GM13977 (cell line): Measurements from ENCODE around the gene SLC6A5.
A peak's percentile ranks its signal among the peaks of the same experiment; 100 is the strongest.
"Not testable (repeated sequence)": the region's sequence is repeated elsewhere in the genome, so short reads cannot be mapped to it uniquely, and the experiment has no call there.

Experiments
- DNase-seq: peaks from one replicate; pipeline ENCODE4 v3.0.0; 2012; ENCODE audit warnings: low spot score
- in situ Hi-C: fragments of 300-500 bp; cut with MboI; formaldehyde crosslinking; loops from one replicate; pipeline ENCODE4 v1.12.0; 2022; ENCODE audit warnings: low sequenced_read_pairs, low pct_unique_long_range_greater_than_20kb, mixed read lengths, inconsistent platforms; ENCODE audit not compliant: unreplicated experiment
- TF ChIP-seq, protein P1 (sequence below): IDR thresholded peaks from 2 replicates; pipeline ENCODE4 v1.5.1; 2012; ENCODE audit warnings: mild to moderate bottlenecking, control low read depth; ENCODE audit not compliant: insufficient read depth; ENCODE audit errors: extremely low read depth, missing control alignments

SLC6A5 gene

DNA sequence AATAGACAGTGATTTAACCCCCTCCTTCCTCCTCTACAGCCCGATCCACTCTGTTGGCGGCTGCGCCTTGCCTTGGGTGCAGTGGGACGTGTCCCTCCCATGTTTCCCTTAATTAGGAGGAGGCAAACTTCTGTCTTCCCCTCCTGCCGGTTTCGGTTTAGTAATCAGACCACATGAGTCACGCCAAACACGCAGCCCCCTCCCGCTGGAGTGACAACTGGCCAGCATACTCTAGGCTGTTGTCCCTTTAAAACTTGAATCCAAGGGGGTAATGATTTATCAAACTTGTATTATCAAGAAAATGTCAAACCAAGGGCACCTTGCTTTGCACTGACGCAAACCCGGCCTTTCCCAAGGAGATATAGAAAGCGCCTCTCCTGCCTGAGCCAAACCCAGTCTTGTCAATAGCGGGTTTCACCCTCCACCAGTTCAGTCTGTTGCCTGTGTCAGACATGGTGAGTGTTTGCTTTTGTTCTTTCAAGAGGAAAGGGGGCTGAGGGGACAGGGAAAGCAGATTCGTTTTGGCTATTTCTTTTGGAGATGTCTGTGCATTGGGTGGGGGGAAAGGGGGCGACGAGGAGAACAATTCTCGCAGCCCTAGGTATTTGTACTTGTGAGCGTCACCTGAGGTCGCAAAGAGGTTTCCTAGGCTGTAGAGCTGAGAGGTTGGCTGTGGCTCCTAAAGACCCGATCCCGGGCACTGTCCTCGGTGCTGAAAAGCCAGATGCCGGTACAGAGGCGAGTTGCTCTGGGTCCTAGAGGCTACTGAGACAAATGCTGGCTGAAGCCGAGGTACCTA, at the start of gene SLC6A5:
Gene SLC6A5 (plus strand): TSS at position 388 of the 799 bp plus-strand sequence. CDS start 65 bp downstream, at position 453.
- TF ChIP-seq, protein P1, sequence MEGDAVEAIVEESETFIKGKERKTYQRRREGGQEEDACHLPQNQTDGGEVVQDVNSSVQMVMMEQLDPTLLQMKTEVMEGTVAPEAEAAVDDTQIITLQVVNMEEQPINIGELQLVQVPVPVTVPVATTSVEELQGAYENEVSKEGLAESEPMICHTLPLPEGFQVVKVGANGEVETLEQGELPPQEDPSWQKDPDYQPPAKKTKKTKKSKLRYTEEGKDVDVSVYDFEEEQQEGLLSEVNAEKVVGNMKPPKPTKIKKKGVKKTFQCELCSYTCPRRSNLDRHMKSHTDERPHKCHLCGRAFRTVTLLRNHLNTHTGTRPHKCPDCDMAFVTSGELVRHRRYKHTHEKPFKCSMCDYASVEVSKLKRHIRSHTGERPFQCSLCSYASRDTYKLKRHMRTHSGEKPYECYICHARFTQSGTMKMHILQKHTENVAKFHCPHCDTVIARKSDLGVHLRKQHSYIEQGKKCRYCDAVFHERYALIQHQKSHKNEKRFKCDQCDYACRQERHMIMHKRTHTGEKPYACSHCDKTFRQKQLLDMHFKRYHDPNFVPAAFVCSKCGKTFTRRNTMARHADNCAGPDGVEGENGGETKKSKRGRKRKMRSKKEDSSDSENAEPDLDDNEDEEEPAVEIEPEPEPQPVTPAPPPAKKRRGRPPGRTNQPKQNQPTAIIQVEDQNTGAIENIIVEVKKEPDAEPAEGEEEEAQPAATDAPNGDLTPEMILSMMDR: no peak
- in situ Hi-C loops: loop anchor here (25.0 kb wide), 2 partner anchors 212 to 437 kb away; partner anchors contain the start of genes DBX1 and PRMT3
- peak; percentile 69 for DNase-seq

DNA sequence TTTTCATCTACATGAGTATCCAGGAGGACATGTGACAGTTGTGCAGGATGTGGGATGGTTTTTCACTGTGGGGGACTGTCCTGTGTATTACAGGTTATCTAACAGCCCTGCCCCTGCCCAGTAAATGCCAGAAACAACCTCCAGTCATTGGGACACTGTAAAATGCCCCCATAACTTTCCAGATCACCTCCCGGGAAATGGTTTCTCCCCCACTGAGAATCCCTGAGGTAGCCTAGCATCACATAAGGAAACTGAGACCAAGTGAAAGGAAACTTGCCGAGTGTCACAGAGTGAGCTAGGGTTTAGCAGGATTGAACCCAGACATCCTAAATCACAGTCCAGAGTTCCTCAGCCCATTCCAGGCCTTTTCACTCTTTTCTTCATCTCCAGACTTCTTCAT, 48.3 kb upstream of the SLC6A5 start:
- TF ChIP-seq, protein P1: no peak

DNA sequence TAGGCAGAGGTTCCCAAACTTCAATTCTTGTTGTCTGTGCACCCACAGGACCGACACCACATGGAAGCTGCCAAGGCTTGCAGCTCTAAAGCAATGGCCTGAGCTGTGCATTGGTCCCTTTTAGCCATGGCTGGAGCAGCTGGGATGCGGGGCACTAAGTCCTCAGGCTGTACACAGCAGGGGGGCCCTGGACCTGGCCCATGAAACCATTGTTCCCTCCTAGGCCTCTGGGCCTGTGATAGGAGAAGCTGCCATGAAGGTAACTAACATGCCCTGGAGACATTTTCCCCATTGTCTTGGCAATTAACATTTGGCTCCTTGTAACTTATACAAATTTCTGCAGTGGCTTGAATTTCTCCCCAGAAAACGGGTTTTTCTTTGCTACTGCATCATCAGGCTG, 43.6 kb upstream of the SLC6A5 start:
- DNase-seq: no peak
- in situ Hi-C loops: no loop called here
- TF ChIP-seq, protein P1: no peak

More for the DNA sequence above, 48.3 kb upstream of the SLC6A5 start:
- DNase-seq: no peak
- in situ Hi-C loops: no loop called here

DNA sequence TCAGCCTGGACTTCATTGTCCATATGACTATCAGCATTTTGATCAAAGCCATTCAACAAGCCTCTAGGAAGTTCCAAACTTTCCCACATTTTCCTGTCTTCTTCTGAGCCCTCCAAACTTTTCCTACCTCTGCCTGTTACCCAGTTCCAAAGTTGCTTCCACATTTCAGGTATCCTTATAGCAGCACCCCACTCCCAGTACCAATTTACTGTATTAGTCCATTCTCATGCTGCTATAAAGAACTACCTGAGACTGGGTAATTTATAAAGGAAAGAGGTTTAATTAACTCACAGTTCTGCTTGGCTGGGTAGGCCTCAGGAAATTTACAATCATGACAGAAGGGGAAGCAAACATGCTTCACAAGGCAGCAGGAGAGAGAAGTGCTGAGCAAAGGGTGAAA, 43.0 kb upstream of the SLC6A5 start:
- in situ Hi-C loops, DNase-seq: not testable (repeated sequence)

DNA sequence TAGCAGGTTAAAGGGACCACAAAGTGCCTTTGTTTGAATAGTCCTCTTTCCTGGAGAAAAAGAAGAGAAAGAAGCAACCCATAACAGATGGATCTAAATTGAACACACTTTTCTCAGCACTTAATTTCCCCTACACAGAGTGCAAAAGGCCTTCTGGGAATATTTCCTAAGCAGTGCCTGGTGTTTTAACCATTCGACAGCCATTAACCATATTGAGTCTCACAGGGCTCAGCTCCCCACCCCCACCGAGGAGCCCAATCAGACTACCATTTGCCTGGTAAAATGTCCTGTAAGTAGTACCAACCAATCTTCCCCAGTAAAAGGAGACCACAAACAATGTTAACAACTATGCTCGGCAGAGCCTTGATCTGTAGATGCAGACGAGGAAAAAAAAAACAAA, 40.7 kb upstream of the SLC6A5 start:
- TF ChIP-seq, protein P1: no peak
- in situ Hi-C loops: no loop called here

DNA sequence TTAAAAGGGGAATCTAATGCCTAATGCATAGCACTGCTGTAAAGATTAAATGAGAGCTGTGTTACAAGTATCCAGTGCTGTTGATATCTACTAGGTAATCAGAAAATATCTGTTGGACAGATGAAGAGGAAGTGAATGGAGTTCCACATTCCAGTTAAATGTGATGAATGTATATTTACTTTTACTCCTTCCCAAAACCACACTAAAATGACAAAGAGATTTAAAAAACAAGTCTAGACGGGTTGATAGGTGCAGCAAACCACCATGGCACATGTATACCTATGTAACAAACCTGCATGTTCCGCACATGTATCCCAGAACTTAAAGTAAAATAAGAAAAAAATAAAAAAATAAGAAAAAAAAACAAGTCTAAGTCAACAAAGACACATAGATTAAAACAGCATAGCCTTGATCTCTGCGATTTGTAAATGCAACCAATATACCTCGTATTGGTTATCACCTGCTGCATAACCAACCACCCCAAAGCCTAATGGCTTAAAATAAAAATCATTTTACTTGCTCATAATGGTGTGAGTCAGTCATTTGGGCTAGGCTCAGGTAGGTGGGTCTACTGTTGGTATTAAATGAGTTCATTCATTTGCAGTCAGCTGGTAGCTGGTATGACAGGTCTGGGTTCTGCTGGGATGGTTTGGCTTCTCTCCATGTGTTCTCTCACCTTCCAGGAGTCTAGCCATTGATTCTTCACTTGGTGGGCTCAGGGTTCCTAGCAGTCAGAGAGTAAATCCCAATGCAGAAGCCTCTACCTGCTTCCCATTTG, 39.7 kb upstream of the SLC6A5 start:
- DNase-seq: no peak
- in situ Hi-C loops: no loop called here
- TF ChIP-seq, protein P1: no peak

More for the DNA sequence above, 40.7 kb upstream of the SLC6A5 start:
- no peak for DNase-seq

DNA sequence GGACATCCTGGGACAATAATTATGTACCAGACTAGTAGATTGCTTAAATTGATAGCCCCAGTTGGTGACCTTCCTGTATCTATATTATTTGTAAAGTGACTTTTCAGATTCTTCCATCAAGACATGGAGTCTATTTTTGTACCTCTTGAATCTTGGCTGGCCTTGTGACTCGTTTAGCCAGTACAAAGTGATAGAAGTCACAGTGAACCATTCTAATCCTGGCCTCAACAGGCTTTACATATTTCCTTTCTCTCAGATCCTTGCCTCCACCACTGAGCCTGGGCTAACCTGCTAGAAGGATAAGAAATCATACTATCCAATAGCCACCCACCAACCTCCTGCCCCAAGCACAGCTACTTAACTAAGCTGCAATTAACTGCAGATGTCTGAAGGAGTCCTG, 37.5 kb upstream of the SLC6A5 start:
- TF ChIP-seq, protein P1: no peak
- in situ Hi-C loops: no loop called here

More for the DNA sequence above, 37.5 kb upstream of the SLC6A5 start:
- DNase-seq: no peak
